Mononuclear cell (primary cell): ENCODE data around the gene FDXACB1. TPM values are rescaled to one million over a fixed set of nuclear protein-coding genes. Genes with fewer than 3 reads are reported as not detected.

ENCODE experiments used
- H3K27me3 ChIP-seq: 2 replicates; pipeline ENCODE4 v1.6.0; 2011; ENCODE audit warnings: low read length, control low read depth; ENCODE audit not compliant: insufficient read depth
- H3K4me1 ChIP-seq: 2 replicates; pipeline ENCODE4 v1.5.1; 2011; ENCODE audit warnings: mild to moderate bottlenecking, low read length, control low read depth; ENCODE audit not compliant: insufficient read depth
- H3K4me3 ChIP-seq: 2 replicates; pipeline ENCODE4 v1.5.1; 2011; ENCODE audit warnings: mild to moderate bottlenecking, low read length, moderate library complexity
- H3K9me3 ChIP-seq: 2 replicates; pipeline ENCODE4 v1.5.1; 2011; ENCODE audit warnings: low read depth, mild to moderate bottlenecking, control low read depth, low read length
- total RNA-seq: library from RNA; depleted of rRNA; stranded (reverse); fragments of >200 nt; gene quantifications from one replicate; pipeline ENCODE4 v1.2.3, GENCODE V29; 2012

The FDXACB1 gene, protein sequence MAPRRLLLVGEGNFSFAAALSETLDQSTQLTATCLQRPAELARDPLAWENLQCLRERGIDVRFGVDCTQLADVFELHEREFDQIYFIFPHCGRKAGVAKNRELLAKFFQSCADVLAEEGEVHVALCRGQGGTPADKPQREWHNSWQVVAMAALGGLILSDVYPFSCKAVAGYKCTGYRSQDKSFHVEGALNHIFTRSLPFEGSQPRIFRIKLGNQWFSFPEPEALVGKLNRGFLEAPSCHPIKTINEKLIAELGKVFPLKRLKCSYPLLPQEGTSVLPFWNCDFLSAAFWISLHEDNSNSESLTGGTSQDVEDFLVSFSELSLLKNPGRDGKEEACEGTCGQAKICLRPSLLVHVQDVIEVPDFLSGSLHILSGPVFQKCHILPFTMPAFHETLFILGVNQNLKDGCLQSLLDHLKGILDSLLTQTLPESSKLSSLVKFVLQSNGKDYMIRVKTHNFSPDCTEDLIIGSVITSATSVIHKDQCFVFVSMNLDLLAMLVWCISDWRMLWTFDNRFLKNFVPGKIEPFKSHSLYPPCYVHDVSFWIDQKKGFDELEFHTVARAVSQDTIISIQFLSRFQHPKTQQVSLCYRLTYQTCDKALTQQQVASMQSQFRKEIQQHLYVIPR
- total RNA-seq = 2.0 TPM

DNA sequence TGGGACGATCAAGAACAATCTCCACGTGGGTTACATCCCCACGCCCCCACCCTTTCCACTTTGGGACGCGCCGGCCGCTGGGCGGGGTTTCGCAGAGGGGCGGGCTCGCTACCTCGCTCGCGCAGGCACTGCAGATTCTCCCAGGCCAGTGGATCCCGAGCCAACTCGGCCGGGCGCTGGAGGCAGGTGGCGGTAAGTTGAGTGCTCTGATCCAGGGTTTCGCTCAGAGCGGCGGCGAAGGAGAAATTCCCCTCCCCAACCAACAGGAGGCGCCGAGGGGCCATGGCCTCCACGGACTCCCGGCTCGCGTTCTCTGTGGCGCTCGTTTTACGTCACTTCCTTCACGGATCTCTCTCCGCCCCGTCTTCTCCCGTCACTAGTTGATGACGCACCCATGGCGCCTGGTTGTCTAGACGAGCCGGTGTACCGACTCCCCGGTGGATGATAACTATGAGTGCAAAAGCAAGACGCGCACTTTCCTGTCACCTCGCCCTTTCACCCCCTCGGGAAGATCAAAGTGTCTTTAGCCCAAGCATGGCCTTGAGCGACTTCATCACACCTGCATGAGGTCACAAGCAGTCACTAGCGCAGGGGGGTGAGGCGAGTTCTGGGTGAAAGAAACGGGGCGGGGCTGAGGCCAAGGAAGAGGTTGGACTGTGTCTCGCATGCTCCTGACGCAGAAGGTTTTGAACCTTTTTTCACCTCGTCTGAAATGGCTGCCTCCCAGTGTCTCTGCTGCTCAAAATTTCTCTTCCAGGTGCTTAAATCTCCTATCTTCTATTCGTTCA, at the start of gene FDXACB1, which contains the start of gene CFAP68:
Gene FDXACB1 (minus strand): TSS at position 317 of the 788 bp plus-strand sequence. CDS start 33 bp downstream, at position 284.
Gene CFAP68 (plus strand): TSS at position 693 of the 788 bp plus-strand sequence. CDS start 20 bp downstream, at position 713.
- Histone ChIP-seq H3K4me1 (peaks cover 23% of the 10 kb centered on the region), H3K9me3 (no peaks in the 10 kb centered on the region), H3K4me3 (peak within 1 kb of the TSS; percentile 66), H3K27me3 (no peaks in the 10 kb centered on the region)

DNA sequence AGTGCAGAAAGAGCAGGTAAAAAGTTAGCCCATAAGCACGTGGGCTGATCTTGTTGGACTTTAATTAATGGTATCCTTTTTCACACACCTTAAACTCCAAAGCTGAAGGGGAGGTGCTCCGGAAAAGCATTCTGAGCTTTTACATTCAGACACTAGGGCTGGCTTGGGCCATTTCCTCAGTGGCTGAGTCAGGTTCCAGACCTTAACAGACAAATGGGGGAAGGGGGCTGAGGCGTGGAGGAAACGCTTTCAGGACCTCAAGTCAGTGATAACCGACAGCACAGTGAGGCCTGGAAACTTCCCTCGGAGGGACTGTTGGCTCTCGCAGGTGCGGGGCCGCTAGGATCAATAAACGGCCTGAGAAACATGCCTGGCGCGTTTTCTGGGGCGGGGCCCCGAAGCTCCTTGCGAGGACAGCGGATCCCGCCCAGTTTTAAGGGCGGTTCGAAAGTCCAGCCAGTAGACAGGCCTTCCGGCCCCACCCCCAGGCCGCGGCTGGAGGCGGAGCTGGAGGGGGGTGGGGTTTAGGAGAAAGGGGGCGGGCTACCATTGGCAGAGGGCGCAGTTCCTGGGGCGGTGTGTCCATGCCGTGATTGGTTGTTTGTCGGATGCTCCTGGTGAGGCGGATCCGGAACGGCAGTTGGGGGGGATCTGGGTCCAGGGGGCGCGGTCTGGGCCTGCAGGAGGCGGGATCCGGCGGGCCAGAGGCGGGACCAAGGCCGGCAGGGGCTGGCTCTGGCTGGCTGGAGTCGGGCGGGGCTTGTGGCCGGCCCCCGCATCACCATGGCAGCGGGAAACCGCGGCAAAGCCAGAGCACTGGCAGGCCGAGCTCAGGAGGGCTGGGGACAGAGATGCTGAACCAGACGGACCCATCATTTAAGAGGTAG, 47.8 kb upstream of the FDXACB1 start:
- Histone ChIP-seq H3K4me3 (peak overlapping the region; percentile 42), H3K27me3 (no peaks in the 10 kb centered on the region), H3K9me3 (no peaks in the 10 kb centered on the region), H3K4me1 (peaks cover 24% of the 10 kb centered on the region)

DNA sequence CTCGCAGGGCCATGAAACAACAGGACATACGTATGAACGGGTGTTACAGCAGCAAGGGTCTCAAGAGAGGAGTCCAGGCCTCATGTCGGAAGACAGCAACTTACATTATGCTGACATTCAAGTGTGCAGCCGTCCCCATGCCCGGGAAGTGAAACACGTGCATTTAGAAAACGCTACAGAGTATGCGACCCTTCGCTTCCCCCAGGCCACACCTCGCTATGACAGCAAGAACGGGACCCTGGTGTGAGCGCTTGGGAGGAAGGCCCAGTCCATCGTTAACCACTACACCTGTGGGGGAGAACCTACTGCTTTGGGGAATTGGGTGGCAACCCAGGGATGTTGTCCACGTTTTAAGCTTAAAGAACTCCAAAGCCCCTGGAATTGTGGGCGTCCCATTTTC, 47.0 kb upstream of the FDXACB1 start:
- Histone ChIP-seq H3K27me3 (no peaks in the 10 kb centered on the region), H3K4me1 (peaks cover 23% of the 10 kb centered on the region), H3K9me3 (no peaks in the 10 kb centered on the region), H3K4me3 (no peak overlapping the region)

DNA sequence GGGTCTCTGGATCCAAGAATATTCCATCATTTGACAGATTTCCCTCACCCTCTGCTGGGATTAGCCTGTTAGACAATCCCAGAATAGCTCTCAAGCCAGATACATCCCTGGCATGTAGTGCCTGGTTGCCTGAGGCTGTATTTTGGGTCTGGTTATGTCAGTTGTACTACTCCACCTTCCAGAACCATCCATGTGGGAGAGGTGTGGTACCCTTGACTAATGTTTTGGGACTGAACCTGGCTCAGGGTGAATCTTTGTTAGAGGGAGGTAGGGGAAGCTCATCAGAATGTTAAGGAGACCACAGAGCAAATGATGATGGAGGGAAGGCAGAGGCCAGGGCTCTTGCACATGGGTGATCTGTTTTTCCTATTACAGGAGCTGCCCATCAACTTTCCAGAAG, 45.0 kb upstream of the FDXACB1 start:
- Histone ChIP-seq H3K4me1 (peaks cover 23% of the 10 kb centered on the region), H3K4me3 (no peak overlapping the region), H3K27me3 (no peaks in the 10 kb centered on the region), H3K9me3 (no peaks in the 10 kb centered on the region)

DNA sequence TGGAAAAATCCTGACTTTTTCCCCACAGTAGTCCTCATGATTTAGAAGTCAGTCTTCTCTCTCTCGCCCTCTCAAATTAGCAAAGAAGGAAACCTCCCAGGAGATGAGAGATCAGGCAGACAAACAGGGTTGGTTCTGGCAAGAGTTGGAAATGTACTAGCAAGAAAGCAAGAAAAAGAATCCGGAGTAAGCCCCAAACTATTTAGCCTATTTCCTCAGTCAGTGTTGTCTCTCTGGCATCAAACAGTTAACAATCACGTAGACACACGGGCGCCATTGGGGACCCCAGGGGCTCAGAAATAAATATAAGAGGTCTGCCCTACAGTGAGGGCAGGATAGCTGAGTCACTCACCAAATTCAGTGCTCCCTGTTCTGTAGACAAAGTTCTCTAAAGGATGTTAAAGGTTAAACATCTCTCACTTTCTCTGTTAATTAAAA, 44.4 kb upstream of the FDXACB1 start:
- Histone ChIP-seq H3K27me3 (no peaks in the 10 kb centered on the region), H3K4me1 (peaks cover 23% of the 10 kb centered on the region), H3K4me3 (no peak overlapping the region), H3K9me3 (no peaks in the 10 kb centered on the region)

DNA sequence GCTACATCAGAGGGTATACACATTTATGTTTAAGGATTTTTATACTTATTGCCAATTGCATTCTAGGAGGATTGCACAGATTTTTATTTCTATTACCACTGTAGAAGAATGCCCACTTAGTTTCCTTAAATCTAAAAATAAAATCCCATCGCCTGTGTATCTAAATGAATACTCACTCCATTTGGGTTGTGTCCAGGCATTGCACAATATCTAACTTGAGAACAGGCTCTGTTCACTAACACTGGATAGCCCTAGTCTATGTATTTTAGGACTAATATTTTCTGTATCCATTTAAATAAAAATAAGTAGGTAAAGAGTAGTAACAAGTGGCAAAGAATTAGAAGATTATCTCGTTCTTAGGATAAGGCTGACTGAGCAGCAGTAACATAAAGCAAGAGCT, 43.8 kb upstream of the FDXACB1 start:
- H3K4me3 ChIP-seq = no peak overlapping the region
- no peaks in the 10 kb centered on the region for H3K27me3 ChIP-seq
- H3K4me1 ChIP-seq = peaks cover 23% of the 10 kb centered on the region
- H3K9me3 ChIP-seq = no peaks in the 10 kb centered on the region

DNA sequence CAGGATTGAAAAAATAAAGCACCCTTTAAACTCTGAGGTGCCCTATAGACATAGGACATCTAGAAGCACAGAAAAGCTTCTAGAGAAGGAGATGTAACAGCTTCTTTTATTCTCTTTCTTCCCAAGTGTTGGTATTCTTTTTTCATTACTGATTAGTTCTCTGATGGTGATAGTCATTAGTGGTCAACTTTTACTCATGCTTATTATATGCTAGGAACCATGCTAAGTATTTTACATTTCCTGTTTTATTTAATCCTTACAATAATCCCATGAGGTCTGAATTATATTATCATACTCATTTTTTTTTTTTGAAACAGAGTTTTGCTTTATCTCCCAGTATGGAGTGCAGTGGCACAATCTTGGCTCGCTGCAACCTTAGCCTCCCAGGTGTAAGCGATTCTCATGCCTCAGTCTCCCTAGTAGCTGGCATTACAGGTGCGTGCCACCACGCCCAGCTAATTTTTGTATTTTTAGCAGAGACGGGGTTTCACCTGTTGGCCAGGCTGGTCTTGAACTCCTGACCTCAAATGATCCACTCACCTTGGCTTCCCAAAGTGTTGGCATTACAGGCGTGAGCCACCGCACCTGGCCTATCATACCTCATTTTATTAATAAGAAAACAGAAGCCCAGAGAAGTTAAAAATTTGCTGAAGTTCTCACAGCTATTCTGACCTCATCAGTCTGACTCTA, 42.7 kb upstream of the FDXACB1 start:
- no peaks in the 10 kb centered on the region for H3K27me3 ChIP-seq
- no peak overlapping the region for H3K4me3 ChIP-seq
- no peaks in the 10 kb centered on the region for H3K9me3 ChIP-seq
- peaks cover 17% of the 10 kb centered on the region for H3K4me1 ChIP-seq

DNA sequence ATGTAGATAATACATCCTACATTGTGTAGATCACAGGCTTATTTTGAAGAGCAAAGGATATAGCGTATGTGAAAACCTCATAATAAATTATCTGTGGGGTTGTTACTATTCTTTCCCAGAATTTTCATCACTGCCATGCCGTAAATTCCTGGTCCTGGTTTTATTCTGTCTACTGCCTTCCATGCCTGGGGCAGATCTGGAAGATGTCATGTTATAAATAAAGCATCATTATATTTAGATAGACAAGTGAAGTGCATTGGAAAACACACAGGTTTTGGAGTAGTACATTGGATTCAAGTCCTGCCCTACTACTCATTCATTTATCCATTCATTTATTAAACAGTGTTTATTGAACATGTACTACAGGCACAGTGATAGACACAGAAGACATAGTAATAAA, 41.9 kb upstream of the FDXACB1 start:
- no peaks in the 10 kb centered on the region for H3K9me3 ChIP-seq
- H3K4me3 ChIP-seq = no peak overlapping the region
- H3K4me1 ChIP-seq = peaks cover 10% of the 10 kb centered on the region
- peaks cover 5% of the 10 kb centered on the region for H3K27me3 ChIP-seq

DNA sequence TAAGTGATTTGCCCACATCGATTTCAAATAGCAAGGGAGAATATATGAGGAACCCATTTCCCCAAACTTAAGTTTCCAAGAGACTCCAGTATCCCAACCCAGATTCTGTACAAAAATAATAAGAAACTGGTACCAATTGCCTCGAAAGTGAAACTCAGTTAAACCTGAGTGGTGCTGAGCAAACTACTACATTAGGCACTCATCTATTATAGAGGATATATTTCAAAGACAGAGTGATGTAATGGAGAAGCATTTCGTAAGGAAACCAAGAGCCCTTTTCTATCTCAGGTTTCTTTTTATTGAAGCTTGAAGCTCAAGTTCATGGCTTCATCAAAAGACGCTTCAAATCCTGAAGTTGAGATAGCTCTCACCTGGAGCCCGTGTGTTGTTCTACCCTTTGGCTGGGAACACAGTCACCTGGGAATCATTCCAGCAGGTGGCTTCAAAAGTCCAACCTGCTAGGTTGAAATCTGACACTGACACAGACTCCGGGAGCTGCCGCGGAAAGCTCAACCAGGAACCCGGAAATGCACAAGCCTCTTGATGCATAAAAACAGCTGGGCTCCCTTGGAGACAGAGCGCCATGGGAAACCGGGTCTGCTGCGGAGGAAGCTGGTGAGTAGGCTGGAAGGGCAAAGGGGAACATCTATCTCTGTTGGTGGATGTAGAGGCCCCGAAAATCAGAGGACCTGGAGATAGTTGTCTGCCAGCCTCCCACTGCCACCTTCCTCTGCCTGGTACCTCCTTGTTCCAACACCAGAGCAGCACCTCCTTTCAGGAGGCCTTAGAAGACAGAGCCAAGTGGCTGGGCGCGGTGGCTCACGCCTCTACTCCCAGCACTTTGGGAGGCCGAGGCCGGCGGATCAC, 39.7 kb upstream of the FDXACB1 start, which contains the start of gene C11orf52:
Gene C11orf52 (plus strand): TSS at position 524 of the 867 bp plus-strand sequence. CDS start 60 bp downstream, at position 584.
- peaks cover 15% of the 10 kb centered on the region for H3K27me3 ChIP-seq
- no peaks in the 10 kb centered on the region for H3K9me3 ChIP-seq

DNA sequence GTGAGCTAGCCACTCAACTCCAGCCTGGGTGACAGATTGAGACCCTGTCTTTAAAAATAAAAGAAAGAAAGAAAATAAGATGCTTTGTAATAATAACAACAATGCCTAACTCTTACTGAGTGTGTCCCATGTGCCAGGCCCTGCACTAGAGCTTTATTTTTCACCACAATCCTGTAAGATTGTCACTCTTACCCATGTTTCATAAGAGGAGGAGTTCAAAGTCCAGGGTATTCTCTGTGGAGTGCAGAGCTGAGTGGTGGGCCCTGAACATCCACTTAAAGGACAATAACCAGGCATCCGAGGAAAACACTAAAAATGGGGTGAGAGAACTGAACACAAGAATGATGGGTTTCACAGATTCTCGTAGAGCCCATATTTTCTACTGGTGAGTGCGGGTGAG, 38.8 kb upstream of the FDXACB1 start:
- no peaks in the 10 kb centered on the region for H3K9me3 ChIP-seq
- peaks cover 20% of the 10 kb centered on the region for H3K27me3 ChIP-seq
- peaks cover 5% of the 10 kb centered on the region for H3K4me1 ChIP-seq
- no peak overlapping the region for H3K4me3 ChIP-seq

More for the DNA sequence above, 39.7 kb upstream of the FDXACB1 start, which contains the start of gene C11orf52:
- no peak within 1 kb of the TSS for H3K4me3 ChIP-seq
- peaks cover 10% of the 10 kb centered on the region for H3K4me1 ChIP-seq

DNA sequence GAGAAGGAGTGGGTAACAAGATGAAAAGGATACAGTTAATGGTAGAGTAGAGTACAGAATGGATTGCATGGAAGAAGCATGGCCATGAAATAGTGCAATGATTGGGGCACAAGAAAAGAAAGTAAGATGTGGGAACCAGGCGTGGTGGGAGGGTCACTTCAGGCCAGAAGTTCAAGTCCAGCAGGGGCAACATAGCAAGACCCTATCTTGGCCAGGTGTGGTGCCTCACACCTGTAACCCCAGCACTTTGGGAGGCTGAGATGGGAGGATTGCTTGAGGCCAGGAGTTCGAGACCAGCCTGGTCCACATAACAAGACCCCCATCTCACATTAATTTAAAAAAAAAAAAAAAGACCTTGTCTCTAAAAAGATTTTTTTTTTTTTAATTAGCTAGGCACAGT, 38.3 kb upstream of the FDXACB1 start:
- Histone ChIP-seq H3K4me1 (peaks cover 5% of the 10 kb centered on the region), H3K9me3 (no peaks in the 10 kb centered on the region), H3K27me3 (peaks cover 21% of the 10 kb centered on the region), H3K4me3 (no peak overlapping the region)

DNA sequence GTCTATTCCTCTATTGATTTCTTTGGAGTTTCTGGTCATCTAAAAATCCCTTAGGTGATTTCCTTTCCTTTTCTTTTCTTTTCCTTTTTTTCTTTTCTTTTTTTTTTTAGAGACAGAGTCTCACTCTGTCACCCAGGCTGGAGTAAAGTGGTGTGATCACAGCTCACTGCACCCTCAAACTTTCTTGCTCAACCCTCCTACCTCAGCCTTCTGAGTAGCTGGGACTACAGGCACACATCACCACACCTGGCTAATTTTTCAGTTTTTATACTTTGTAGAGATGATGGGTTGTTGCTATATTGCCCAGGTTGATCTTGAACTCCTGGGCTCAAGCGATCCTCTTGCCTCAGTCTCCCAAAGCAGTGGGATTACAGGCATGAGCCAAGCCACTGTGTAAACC, 37.8 kb upstream of the FDXACB1 start:
- peaks cover under 1% of the 10 kb centered on the region for H3K4me1 ChIP-seq
- no peaks in the 10 kb centered on the region for H3K9me3 ChIP-seq
- no peak overlapping the region for H3K4me3 ChIP-seq
- H3K27me3 ChIP-seq = peaks cover 26% of the 10 kb centered on the region

DNA sequence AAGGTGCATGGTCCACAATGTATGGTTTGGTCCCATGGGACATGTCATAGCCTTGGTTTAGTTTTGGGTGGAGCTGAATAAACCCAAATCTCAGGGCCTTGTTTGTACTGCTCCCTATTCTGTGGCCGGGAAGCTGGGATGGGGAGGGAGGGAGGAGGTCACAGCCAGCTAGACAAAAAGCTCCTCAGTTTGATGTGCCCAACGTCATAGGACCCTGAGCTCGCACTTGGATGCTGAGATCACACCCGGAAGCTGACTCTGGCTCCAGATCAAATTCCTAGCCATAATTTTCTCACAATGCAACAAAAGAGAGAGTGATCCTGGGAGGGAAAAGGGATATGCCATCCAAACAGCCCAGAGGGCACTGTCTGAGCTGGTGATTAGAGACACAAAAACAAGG, 35.0 kb upstream of the FDXACB1 start:
- peaks cover 28% of the 10 kb centered on the region for H3K27me3 ChIP-seq
- no peak overlapping the region for H3K4me3 ChIP-seq

More for the DNA sequence above, 35.0 kb upstream of the FDXACB1 start:
- Histone ChIP-seq H3K4me1 (no peaks in the 10 kb centered on the region), H3K9me3 (no peaks in the 10 kb centered on the region)
